Body of pancreas (tissue), 4 donors: ENCODE results near the gene PLA2G4B. TPM values are rescaled to one million over a fixed set of nuclear protein-coding genes. Genes with fewer than 3 reads are reported as not detected.

Experiments used
- ATAC-seq: fragments of 150-250 bp; one replicate; pipeline ENCODE4 v1.9.1; 2016
- DNase-seq, 4 donors: peaks; one replicate each; pipeline ENCODE4 v3.0.0-alpha.2; 2019
- H3K27ac ChIP-seq, 4 donors: fragments of 200-600 bp; sonication (generic); 1 replicate in 3 of 4; 2 replicates in 1 of 4; pipeline versions ENCODE4 v1.5.1 to v1.6.1; 2016 to 2019; ENCODE audit warnings: mild to moderate bottlenecking in 1 of 4, mixed read lengths in 1 of 4, moderate library complexity in 1 of 4
- H3K27me3 ChIP-seq, 2 donors: fragments of 200-600 bp; sonication (generic); one replicate each; pipeline ENCODE4 v1.6.0; 2016; ENCODE audit warnings: mild to moderate bottlenecking in 1 of 2
- H3K36me3 ChIP-seq, 2 donors: fragments of 200-600 bp; sonication (generic); replicated peaks in 1 of 2; 2 replicates each; pipeline ENCODE4 v1.5.1; 2016; ENCODE audit warnings: low read depth in 2 of 2; ENCODE audit not compliant: insufficient read depth in 1 of 2
- H3K4me1 ChIP-seq: fragments of 200-600 bp; sonication (generic); one replicate; pipeline ENCODE4 v1.6.0; 2016
- H3K4me3 ChIP-seq, 2 donors: fragments of 200-600 bp; sonication (generic); 1 replicate in 1 of 2; 2 replicates in 1 of 2; pipeline ENCODE4 v1.5.1; 2016 to 2019
- H3K9me3 ChIP-seq, 3 donors: fragments of 200-600 bp; sonication (generic); 1 replicate in 2 of 3; 2 replicates in 1 of 3; pipeline ENCODE4 v1.5.1; 2016
- POLR2A ChIP-seq, 3 donors: fragments of 450-650 bp; IDR thresholded peaks; one replicate each; pipeline ENCODE4 v1.6.1; 2016; ENCODE audit warnings: antibody characterized with exemption in 3 of 3, mild to moderate bottlenecking in 2 of 3
- WGBS, 2 donors: methylation state at CpG; one replicate each; pipeline ENCODE4 v1.1.5; 2017; 5-methylcytosine and 5-hydroxymethylcytosine counted together
- intact Hi-C: fragments of 100-400 bp; cut with DNase I; formaldehyde crosslinking; loops from one replicate; pipeline ENCODE4 v1.15.1; 2023
- total RNA-seq, 2 donors: library from RNA; depleted of rRNA; stranded (reverse); fragments of >200 nt; gene quantifications; one replicate each; pipeline ENCODE4 v1.1.0, GENCODE V29; 2016
- TF ChIP-seq, protein P1 (sequence below), 7 experiments: fragments of 450-650 bp in 4 of 7; fragments of 200-600 bp in 3 of 7; sonication (generic) in 3 of 7; IDR thresholded peaks; one replicate each; pipeline ENCODE4 v1.5.1; 2016 to 2019; ENCODE audit warnings: antibody characterized with exemption in 7 of 7

PLA2G4B gene
- total RNA-seq, 2 donors from 2014 or later: 17.4 to 18.1 TPM

DNA sequence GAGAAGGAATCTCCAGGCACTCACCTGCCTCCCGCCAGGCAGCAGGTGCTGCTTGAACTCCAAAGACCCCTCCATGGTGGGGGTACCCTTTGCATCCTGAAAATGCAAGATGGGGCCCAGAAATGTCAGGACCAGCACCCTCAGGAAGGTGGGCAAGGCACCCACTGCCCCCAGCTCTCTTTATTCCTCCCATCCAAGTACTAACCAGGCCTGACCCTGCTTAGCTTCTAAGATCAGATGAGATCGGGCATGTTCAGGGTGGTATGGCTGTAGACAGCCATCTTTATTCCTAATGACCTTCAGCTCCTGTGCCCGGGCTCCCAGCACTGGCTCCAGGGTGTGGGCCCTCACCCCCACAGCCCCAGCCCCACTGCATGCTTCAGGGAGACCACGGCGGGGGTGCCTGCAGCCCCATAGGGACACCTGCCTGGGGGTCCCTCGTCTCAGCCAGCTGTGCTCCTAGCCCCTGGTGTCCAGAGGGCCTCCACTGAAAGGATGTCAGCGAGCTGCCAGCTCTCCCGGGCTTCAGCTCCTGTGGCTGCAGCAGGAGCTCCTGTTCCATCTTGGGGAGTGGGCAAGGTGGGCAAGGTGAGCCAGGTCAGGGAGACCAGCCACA lies 13.2 kb downstream of the PLA2G4B start:
- Histone ChIP-seq H3K27me3 (no peaks in the 10 kb centered on the region), H3K4me3 (no peak overlapping the region), H3K27ac (no peak overlapping the region), H3K9me3 (no peaks in the 10 kb centered on the region), H3K4me1 (peaks cover 10% of the 10 kb centered on the region), H3K36me3 (peaks cover 0 to 7% of the 10 kb centered on the region in 2 donors)
- TF ChIP-seq, protein P1, sequence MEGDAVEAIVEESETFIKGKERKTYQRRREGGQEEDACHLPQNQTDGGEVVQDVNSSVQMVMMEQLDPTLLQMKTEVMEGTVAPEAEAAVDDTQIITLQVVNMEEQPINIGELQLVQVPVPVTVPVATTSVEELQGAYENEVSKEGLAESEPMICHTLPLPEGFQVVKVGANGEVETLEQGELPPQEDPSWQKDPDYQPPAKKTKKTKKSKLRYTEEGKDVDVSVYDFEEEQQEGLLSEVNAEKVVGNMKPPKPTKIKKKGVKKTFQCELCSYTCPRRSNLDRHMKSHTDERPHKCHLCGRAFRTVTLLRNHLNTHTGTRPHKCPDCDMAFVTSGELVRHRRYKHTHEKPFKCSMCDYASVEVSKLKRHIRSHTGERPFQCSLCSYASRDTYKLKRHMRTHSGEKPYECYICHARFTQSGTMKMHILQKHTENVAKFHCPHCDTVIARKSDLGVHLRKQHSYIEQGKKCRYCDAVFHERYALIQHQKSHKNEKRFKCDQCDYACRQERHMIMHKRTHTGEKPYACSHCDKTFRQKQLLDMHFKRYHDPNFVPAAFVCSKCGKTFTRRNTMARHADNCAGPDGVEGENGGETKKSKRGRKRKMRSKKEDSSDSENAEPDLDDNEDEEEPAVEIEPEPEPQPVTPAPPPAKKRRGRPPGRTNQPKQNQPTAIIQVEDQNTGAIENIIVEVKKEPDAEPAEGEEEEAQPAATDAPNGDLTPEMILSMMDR (IDR thresholded peaks at IDR 0.05): no peak
- no peak for TF ChIP-seq POLR2A (IDR thresholded peaks at IDR 0.05)
- ATAC-seq (no peak), DNase-seq (no peak)
- 55 to 75% methylated on average over 6 to 8 of the region's 8 CpGs for WGBS, 2 donors
- intact Hi-C loops: no loop called here

DNA sequence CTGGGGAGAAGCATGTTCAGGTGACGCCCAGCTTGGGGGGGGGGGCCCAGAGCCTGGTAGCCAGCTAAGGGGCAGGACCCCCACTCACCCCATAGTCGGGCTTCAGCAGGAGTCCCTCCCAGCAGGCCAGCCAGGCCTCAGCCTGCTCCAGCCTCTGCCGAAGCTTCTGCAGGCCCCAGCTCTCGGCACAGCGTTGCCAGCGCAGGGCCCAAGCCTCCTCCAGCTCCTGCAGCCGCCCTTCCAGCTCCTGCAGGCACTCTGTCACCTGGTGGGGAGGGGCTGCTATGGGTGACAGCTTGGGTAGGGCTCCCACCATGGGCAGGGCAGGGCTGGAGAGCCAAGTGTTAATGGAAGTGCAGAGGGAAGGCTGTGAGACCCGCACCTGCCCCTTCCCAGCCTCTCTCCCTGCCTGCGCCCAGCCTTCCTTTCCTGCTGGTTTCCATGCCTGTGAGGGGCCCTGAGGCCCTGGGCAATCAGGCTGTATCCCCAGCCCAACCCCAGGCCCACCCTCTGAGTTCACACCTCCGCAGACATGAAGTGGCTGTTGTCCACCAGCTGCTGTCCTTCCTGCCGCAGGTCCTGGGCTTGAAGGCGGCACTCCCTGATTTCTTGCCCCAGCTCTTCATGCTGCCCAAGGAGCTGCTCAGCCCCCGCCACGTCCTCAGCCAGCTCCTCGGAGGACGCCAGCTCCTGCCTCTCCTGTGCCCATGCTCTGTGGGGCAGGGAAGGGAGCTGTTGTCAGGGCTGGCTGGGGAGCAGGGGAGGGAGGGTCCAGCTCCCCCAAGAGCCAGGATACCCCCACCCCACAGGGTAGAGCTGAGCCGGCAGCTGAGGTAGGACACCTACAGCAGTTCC lies 14.3 kb downstream of the PLA2G4B start:
- DNase-seq (no peak), ATAC-seq (no peak)
- peaks cover 10% of the 10 kb centered on the region for H3K4me1 ChIP-seq
- H3K27me3 ChIP-seq: no peaks in the 10 kb centered on the region
- TF ChIP-seq, protein P1 (IDR thresholded peaks at IDR 0.05): no peak
- TF ChIP-seq POLR2A (IDR thresholded peaks at IDR 0.05): no peak
- no peak overlapping the region for H3K27ac ChIP-seq
- intact Hi-C loops: no loop called here
- no peaks in the 10 kb centered on the region for H3K36me3 ChIP-seq
- WGBS, 2 donors: 78 to 90% methylated on average over 7 to 16 of the region's 17 CpGs
- no peak overlapping the region for H3K4me3 ChIP-seq
- no peaks in the 10 kb centered on the region for H3K9me3 ChIP-seq

DNA sequence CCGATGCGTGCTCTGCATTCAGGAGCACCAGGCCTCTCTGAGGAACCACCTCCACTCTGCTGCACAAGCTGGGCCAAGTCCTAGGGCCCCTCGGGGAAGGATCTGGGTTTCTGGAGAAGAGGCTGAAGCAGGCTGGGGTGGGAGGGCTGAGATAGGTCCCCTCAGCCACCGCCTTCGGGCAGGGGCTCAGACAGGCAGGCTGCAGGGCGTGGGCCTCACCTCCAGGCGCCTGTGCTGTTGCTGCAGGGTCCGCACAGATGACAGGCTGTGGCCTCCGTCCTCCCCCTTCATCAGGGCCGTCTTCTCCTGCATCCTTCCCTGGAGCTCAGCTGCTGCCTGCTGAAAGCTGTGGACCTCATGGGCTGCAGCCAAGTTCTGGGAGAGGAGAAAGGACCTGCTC lies 15.2 kb downstream of the PLA2G4B start:
- 72 to 87% methylated on average over 3 to 10 of the region's 10 CpGs for WGBS, 2 donors
- peaks cover 10% of the 10 kb centered on the region for H3K4me1 ChIP-seq
- no peak overlapping the region for H3K4me3 ChIP-seq
- no peaks in the 10 kb centered on the region for H3K27me3 ChIP-seq
- TF ChIP-seq, protein P1 (IDR thresholded peaks at IDR 0.05): no peak
- no peak for TF ChIP-seq POLR2A (IDR thresholded peaks at IDR 0.05)
- H3K9me3 ChIP-seq: no peaks in the 10 kb centered on the region
- no peak overlapping the region for H3K27ac ChIP-seq
- intact Hi-C loops: no loop called here
- no peak for ATAC-seq
- no peaks in the 10 kb centered on the region for H3K36me3 ChIP-seq
- no peak for DNase-seq

DNA sequence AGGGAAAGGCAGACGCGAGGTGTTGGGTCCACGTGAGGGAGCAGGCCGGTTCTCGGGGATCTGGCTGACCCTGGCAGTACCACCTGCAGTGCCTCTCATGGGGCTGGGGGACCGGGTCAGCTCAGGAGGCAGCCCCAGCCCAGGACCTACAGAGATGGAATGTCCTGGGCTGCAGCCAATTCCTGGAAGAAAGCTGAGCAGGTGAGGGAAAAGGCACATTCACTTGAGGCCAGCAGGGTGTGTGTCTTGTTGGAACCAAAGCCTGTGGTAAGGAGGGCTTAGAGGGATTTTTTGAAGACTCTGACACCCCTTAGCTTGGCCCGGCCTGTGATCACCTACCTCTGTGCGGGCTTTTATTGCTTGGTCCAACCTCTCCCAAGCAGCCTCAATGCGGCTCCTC lies 15.8 kb downstream of the PLA2G4B start:
- no peak for ATAC-seq
- DNase-seq: peak in 1 of 4 donors; percentile 42
- WGBS, 2 donors: 74 to 83% methylated on average over 5 to 9 of the region's 9 CpGs
- Histone ChIP-seq H3K4me3 (no peak overlapping the region), H3K36me3 (no peaks in the 10 kb centered on the region), H3K9me3 (no peaks in the 10 kb centered on the region), H3K4me1 (peaks cover 7% of the 10 kb centered on the region), H3K27me3 (no peaks in the 10 kb centered on the region), H3K27ac (no peak overlapping the region)
- intact Hi-C loops: no loop called here
- no peak for TF ChIP-seq POLR2A (IDR thresholded peaks at IDR 0.05)
- TF ChIP-seq, protein P1 (IDR thresholded peaks at IDR 0.05): no peak
